ENCODE measurements around the gene REPS2. TPM values are rescaled to one million over a fixed set of nuclear protein-coding genes. Genes with fewer than 3 reads are reported as not detected.

REPS2 gene
- total RNA-seq, 1 experiment from 2014 or later: 3.7 TPM

- TF ChIP-seq, protein P1, sequence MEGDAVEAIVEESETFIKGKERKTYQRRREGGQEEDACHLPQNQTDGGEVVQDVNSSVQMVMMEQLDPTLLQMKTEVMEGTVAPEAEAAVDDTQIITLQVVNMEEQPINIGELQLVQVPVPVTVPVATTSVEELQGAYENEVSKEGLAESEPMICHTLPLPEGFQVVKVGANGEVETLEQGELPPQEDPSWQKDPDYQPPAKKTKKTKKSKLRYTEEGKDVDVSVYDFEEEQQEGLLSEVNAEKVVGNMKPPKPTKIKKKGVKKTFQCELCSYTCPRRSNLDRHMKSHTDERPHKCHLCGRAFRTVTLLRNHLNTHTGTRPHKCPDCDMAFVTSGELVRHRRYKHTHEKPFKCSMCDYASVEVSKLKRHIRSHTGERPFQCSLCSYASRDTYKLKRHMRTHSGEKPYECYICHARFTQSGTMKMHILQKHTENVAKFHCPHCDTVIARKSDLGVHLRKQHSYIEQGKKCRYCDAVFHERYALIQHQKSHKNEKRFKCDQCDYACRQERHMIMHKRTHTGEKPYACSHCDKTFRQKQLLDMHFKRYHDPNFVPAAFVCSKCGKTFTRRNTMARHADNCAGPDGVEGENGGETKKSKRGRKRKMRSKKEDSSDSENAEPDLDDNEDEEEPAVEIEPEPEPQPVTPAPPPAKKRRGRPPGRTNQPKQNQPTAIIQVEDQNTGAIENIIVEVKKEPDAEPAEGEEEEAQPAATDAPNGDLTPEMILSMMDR (conservative IDR thresholded peaks at IDR 0.05): no peak
- Mint-ChIP-seq H3K27ac (no peak overlapping the region), H3K27me3 (ENCODE audit: low read depth) (no peaks in the 10 kb centered on the region; the same call in 1 of the 2 replicates), H3K4me1 (no peaks in the 10 kb centered on the region), H3K36me3 (ENCODE audit: insufficient read depth in 1 of 3, low read depth in 3 of 3) (no peaks in the 10 kb centered on the region), H3K9me3 (no peaks in the 10 kb centered on the region), H3K4me3 (no peak overlapping the region)
- H3K18ac ChIP-seq (ENCODE audit: insufficient read length, low read depth, low read length): no peak overlapping the region
- no peak overlapping the region for H3K9ac ChIP-seq (ENCODE audit: extremely low read depth, insufficient read length, low read length)
- H4K91ac ChIP-seq (ENCODE audit: insufficient read length, low read depth, low read length): no peak overlapping the region
- H4K5ac ChIP-seq (ENCODE audit: insufficient read length, low read depth, low read length): no peak overlapping the region
- no peak overlapping the region for H4K8ac ChIP-seq (replicated peaks; ENCODE audit: insufficient read length, low read depth, low read length)
- no peak overlapping the region for H2BK15ac ChIP-seq (ENCODE audit: low read depth, low read length)
- no peaks in the 10 kb centered on the region for H3K27me3 ChIP-seq (ENCODE audit: insufficient read depth, low read length)
- no peaks in the 10 kb centered on the region for H4K20me1 ChIP-seq (ENCODE audit: control insufficient read depth, insufficient read depth, insufficient read length)
- no peak for DNase-seq
- H3K23ac ChIP-seq (ENCODE audit: insufficient read length, low read depth, low read length): no peak overlapping the region
- H3K79me1 ChIP-seq (ENCODE audit: insufficient read depth, low read depth, low read length, poor library complexity, severe bottlenecking): no peaks in the 10 kb centered on the region
- H2BK5ac ChIP-seq (ENCODE audit: insufficient read length, low read length): no peak overlapping the region
- no peaks in the 10 kb centered on the region for H3K79me2 ChIP-seq (ENCODE audit: insufficient read depth, low read length)
- H3K4me1 ChIP-seq (ENCODE audit: insufficient read depth, low read length): no peaks in the 10 kb centered on the region
- no peak overlapping the region for H3K27ac ChIP-seq (ENCODE audit: insufficient read length, low read depth, low read length)
- no peak overlapping the region for H3K14ac ChIP-seq (ENCODE audit: insufficient read depth, low read length)
- H2BK12ac ChIP-seq (ENCODE audit: insufficient read length, low read depth, low read length): no peak overlapping the region
- H3K4ac ChIP-seq (ENCODE audit: low read depth, low read length): no peak overlapping the region
- H2BK20ac ChIP-seq (ENCODE audit: low read depth, low read length, poor library complexity, severe bottlenecking): no peak overlapping the region
- H3T11ph ChIP-seq (ENCODE audit: low read length): no peak overlapping the region
- H3K56ac ChIP-seq (ENCODE audit: insufficient read length, low read depth, low read length): no peak overlapping the region
- H2AK5ac ChIP-seq (ENCODE audit: insufficient read length, low read length): no peak overlapping the region
- H3K23me2 ChIP-seq (ENCODE audit: insufficient read length, low read depth, low read length, poor library complexity, severe bottlenecking): no peaks in the 10 kb centered on the region
- H3K4me2 ChIP-seq (ENCODE audit: insufficient read depth, insufficient read length, low read length): no peak overlapping the region
- H3K9me3 ChIP-seq (ENCODE audit: control insufficient read depth, low read depth, low read length): no peaks in the 10 kb centered on the region
- H2AFZ ChIP-seq (ENCODE audit: low read length): no peak overlapping the region
- no peak overlapping the region for H2BK120ac ChIP-seq (ENCODE audit: low read depth, low read length, poor library complexity, severe bottlenecking)
Observed at GRCh38 chrX:17062065-17062464, 115.6 kb downstream of the REPS2 start.
